ENCODE data around the gene EXTL1. TPM values are rescaled to one million over a fixed set of nuclear protein-coding genes. Genes with fewer than 3 reads are reported as not detected.

EXTL1 gene
- total RNA-seq, 1 experiment from 2014 or later, result 0.15 TPM

- Histone ChIP-seq H3K9ac (ENCODE audit: low read length) (no peak overlapping the region), H3K9me3 (ENCODE audit: control insufficient read depth in 1 of 2, insufficient read depth in 1 of 2, low read depth in 1 of 2, low read length in 2 of 2) (no peaks in the 10 kb centered on the region), H3K36me3 (ENCODE audit: control insufficient read depth in 1 of 2, insufficient read depth in 2 of 2, low read length in 2 of 2) (no peaks in the 10 kb centered on the region), H2AFZ (ENCODE audit: low read depth, low read length, poor library complexity, severe bottlenecking) (no peak overlapping the region), H3K9me2 (ENCODE audit: insufficient read depth) (no peaks in the 10 kb centered on the region), H4K20me1 (ENCODE audit: insufficient read depth) (no peaks in the 10 kb centered on the region), H3K27me3 (ENCODE audit: insufficient read depth, low read length) (no peaks in the 10 kb centered on the region), H3K79me2 (ENCODE audit: insufficient read depth, low read length) (no peaks in the 10 kb centered on the region), H3K4me3 (replicated peaks in 1 of 2; ENCODE audit: low read depth in 1 of 2, low read length in 2 of 2) (no peak overlapping the region), H3K4me1 (ENCODE audit: control insufficient read depth in 1 of 2, insufficient read depth in 2 of 2, low read length in 2 of 2) (no peaks in the 10 kb centered on the region), H3K4me2 (ENCODE audit: low read length) (no peak overlapping the region), H3K27ac (ENCODE audit: low read depth, low read length) (no peak overlapping the region)
- ATAC-seq (no peak), DNase-seq (ENCODE audit: low read depth, low spot score) (no peak)
- ChIA-PET RAD21 (ENCODE audit: low non-redundant PET in 1 of 2, low total read pairs in 2 of 2, uncharacterized antibody in 2 of 2, unreplicated experiment in 2 of 2) (no interaction called here), CTCF (no interaction called here), POLR2A (no interaction called here)
- intact Hi-C loops (cut with micrococcal nuclease), result no loop called here
- no peak for TF ChIP-seq ZFX (IDR thresholded peaks at IDR 0.05)
- BruUV-seq (replicated peaks), result no TSS peak
Observed at GRCh38 chr1:26053718-26054560, 32.4 kb downstream of the EXTL1 start.

- no peak for ATAC-seq
- no peak overlapping the region for H3K27ac ChIP-seq (ENCODE audit: low read depth, low read length)
- DNase-seq (ENCODE audit: low read depth, low spot score), result no peak
- intact Hi-C loops (cut with micrococcal nuclease), result no loop called here
- POLR2A ChIA-PET, result no interaction called here
- CTCF ChIA-PET, result no interaction called here
- RAD21 ChIA-PET (ENCODE audit: low non-redundant PET in 1 of 2, low total read pairs in 2 of 2, uncharacterized antibody in 2 of 2, unreplicated experiment in 2 of 2), result no interaction called here
- H3K79me2 ChIP-seq (ENCODE audit: insufficient read depth, low read length), result no peaks in the 10 kb centered on the region
- TF ChIP-seq SIN3A (IDR thresholded peaks at IDR 0.05; ENCODE audit: low read depth) (no peak), MAX (IDR thresholded peaks at IDR 0.05) (no peak), ELF1 (IDR thresholded peaks at IDR 0.05; ENCODE audit: borderline replicate concordance, low read depth) (no peak), ATF3 (IDR thresholded peaks at IDR 0.05) (no peak), RAD21 (IDR thresholded peaks at IDR 0.05; ENCODE audit: low read depth) (no peak), CTCF (IDR thresholded peaks at IDR 0.05 in 2 of 3, conservative IDR thresholded peaks at IDR 0.05 in 1 of 3; ENCODE audit: borderline replicate concordance in 1 of 3, insufficient read depth in 1 of 3, low read depth in 2 of 3, low read length in 2 of 3) (no peak), ZNF274 (IDR thresholded peaks at IDR 0.05; ENCODE audit: low read depth, low read length) (no peak), POLR2AphosphoS5 (IDR thresholded peaks at IDR 0.05; ENCODE audit: low read depth, low read length) (no peak), JUND (IDR thresholded peaks at IDR 0.05) (no peak), EZH2 (IDR thresholded peaks at IDR 0.05) (no peak), EZH2phosphoT487 (IDR thresholded peaks at IDR 0.05; ENCODE audit: borderline replicate concordance) (no peak), POLR2A (IDR thresholded peaks at IDR 0.05; ENCODE audit: borderline replicate concordance, extremely low read depth, insufficient read depth, insufficient read length) (no peak)
- no peaks in the 10 kb centered on the region for H4K20me1 ChIP-seq (ENCODE audit: insufficient read depth)
- no peaks in the 10 kb centered on the region for H3K9me2 ChIP-seq (ENCODE audit: insufficient read depth)
- no peaks in the 10 kb centered on the region for H3K27me3 ChIP-seq (ENCODE audit: insufficient read depth, low read length)
- no peak overlapping the region for H3K9ac ChIP-seq (ENCODE audit: low read length)
- no peak overlapping the region for H3K4me3 ChIP-seq (replicated peaks in 1 of 2; ENCODE audit: low read depth in 1 of 2, low read length in 2 of 2)
- H2AFZ ChIP-seq (ENCODE audit: low read depth, low read length, poor library complexity, severe bottlenecking), result no peak overlapping the region
- no peaks in the 10 kb centered on the region for H3K4me1 ChIP-seq (ENCODE audit: control insufficient read depth in 1 of 2, insufficient read depth in 2 of 2, low read length in 2 of 2)
- no peaks in the 10 kb centered on the region for H3K36me3 ChIP-seq (ENCODE audit: control insufficient read depth in 1 of 2, insufficient read depth in 2 of 2, low read length in 2 of 2)
- H3K4me2 ChIP-seq (ENCODE audit: low read length), result no peak overlapping the region
- no peaks in the 10 kb centered on the region for H3K9me3 ChIP-seq (ENCODE audit: control insufficient read depth in 1 of 2, insufficient read depth in 1 of 2, low read depth in 1 of 2, low read length in 2 of 2)
- BruUV-seq (replicated peaks), result no TSS peak
Observed at GRCh38 chr1:26055041-26055440, 33.5 kb downstream of the EXTL1 start.
